HCT116 (cell line): ENCODE data around the gene SP9. TPM values are rescaled to one million over a fixed set of nuclear protein-coding genes. Genes with fewer than 3 reads are reported as not detected.
A peak's percentile ranks its signal among the peaks of the same experiment; 100 is the strongest.

Source experiments
- ATAC-seq: fragments of 200-7000 bp; cut with Tn5 transposase; 2 replicates; pipeline ENCODE4 v1.9.1; 2020; ENCODE audit warnings: mild to moderate bottlenecking, moderate library complexity
- BruUV-seq: library from RNA; stranded (reverse); fragments of 400-500 nt; replicated peaks from 2 replicates; lab custom pipeline; 2021; lab: Mats Ljungman, UMichigan
- CTCF ChIA-PET: fragments of 300-600 bp; sonication (Branson Sonifier 250); formaldehyde crosslinking; loops from one replicate; lab custom pipeline; 2021; ENCODE audit warnings: antibody characterized with exemption; lab: Charles Lee
- POLR2A ChIA-PET: fragments of 300-600, 350-600 bp; sonication (Branson Sonifier 250); formaldehyde crosslinking; loops from one replicate; lab custom pipeline; 2021; ENCODE audit warnings: antibody characterized with exemption; lab: Charles Lee
- RAD21 ChIA-PET, 2 experiments: fragments of 300-600 bp; sonication (Branson Sonifier 250); formaldehyde crosslinking; loops; one replicate each; lab custom pipeline; 2023; ENCODE audit warnings: low total read pairs in 2 of 2; ENCODE audit not compliant: uncharacterized antibody in 2 of 2, unreplicated experiment in 2 of 2, low non-redundant PET in 1 of 2; lab: Charles Lee
- DNase-seq: peaks from one replicate; pipeline ENCODE4 v3.0.0-alpha.2; 2010; ENCODE audit warnings: low read depth, low spot score
- H2AFZ ChIP-seq: fragments of 200-600 bp; shearing (Covaris generic), sonication (generic); 2 replicates; pipeline ENCODE4 v1.6.1; 2017; ENCODE audit warnings: low read depth, mixed run types, mixed read lengths, antibody characterized with exemption, low read length; ENCODE audit not compliant: poor library complexity, severe bottlenecking
- H3K27ac ChIP-seq: 2 replicates; pipeline ENCODE4 v1.5.1; 2012; ENCODE audit warnings: low read depth, low read length
- H3K27me3 ChIP-seq: fragments of 200-600 bp; sonication (generic); 2 replicates; pipeline ENCODE4 v1.6.1; 2016; ENCODE audit warnings: mixed run types, low read length, mixed read lengths; ENCODE audit not compliant: insufficient read depth
- H3K36me3 ChIP-seq, 2 experiments: fragments of 200-500 bp in 1 of 2; fragments of 200-600 bp in 1 of 2; sonication (Bioruptor generic) in 1 of 2; sonication (generic) in 1 of 2; 2 replicates each; pipeline versions ENCODE4 v1.5.1 to v1.6.1; 2014 to 2016; ENCODE audit warnings: low read length in 2 of 2, inconsistent platforms in 1 of 2, mixed read lengths in 1 of 2, mixed run types in 1 of 2; ENCODE audit not compliant: insufficient read depth in 2 of 2, control insufficient read depth in 1 of 2
- H3K4me1 ChIP-seq, 2 experiments: fragments of 200-600 bp in 1 of 2; sonication (generic) in 1 of 2; 2 replicates each; pipeline versions ENCODE4 v1.5.1 to v1.6.1; 2012 to 2017; ENCODE audit warnings: low read length in 2 of 2, inconsistent platforms in 1 of 2, mild to moderate bottlenecking in 1 of 2, mixed read lengths in 1 of 2, mixed run types in 1 of 2, moderate library complexity in 1 of 2; ENCODE audit not compliant: insufficient read depth in 2 of 2, control insufficient read depth in 1 of 2
- H3K4me2 ChIP-seq: fragments of 200-600 bp; sonication (generic); 2 replicates; pipeline ENCODE4 v1.6.1; 2017; ENCODE audit warnings: mixed run types, low read length, mixed read lengths
- H3K4me3 ChIP-seq, 2 experiments: fragments of 200-600 bp in 1 of 2; sonication (generic) in 1 of 2; replicated peaks in 1 of 2; 2 replicates each; pipeline ENCODE4 v1.5.1; 2011 to 2016; ENCODE audit warnings: low read length in 2 of 2, control low read depth in 1 of 2, low read depth in 1 of 2, mild to moderate bottlenecking in 1 of 2, mixed read lengths in 1 of 2, mixed run types in 1 of 2
- H3K79me2 ChIP-seq: fragments of 200-600 bp; sonication (generic); 2 replicates; pipeline ENCODE4 v1.6.1; 2017; ENCODE audit warnings: mild to moderate bottlenecking, mixed run types, low read length, moderate library complexity, mixed read lengths; ENCODE audit not compliant: insufficient read depth
- H3K9ac ChIP-seq: fragments of 200-600 bp; sonication (generic); 2 replicates; pipeline ENCODE4 v1.6.1; 2016; ENCODE audit warnings: low read length, mixed read lengths
- H3K9me2 ChIP-seq: fragments of 200-600 bp; sonication (generic), shearing (Covaris generic); 2 replicates; pipeline ENCODE4 v1.6.1; 2017; ENCODE audit warnings: mixed run types, mild to moderate bottlenecking, moderate library complexity; ENCODE audit not compliant: insufficient read depth
- H3K9me3 ChIP-seq, 2 experiments: fragments of 200-500 bp in 1 of 2; fragments of 200-600 bp in 1 of 2; sonication (Bioruptor generic) in 1 of 2; sonication (generic) in 1 of 2; 2 replicates each; pipeline ENCODE4 v1.6.1; 2014 to 2017; ENCODE audit warnings: low read length in 2 of 2, mixed read lengths in 2 of 2, inconsistent platforms in 1 of 2, low read depth in 1 of 2, mild to moderate bottlenecking in 1 of 2, mixed run types in 1 of 2, moderate library complexity in 1 of 2; ENCODE audit not compliant: control insufficient read depth in 1 of 2, insufficient read depth in 1 of 2
- H4K20me1 ChIP-seq: fragments of 200-600 bp; sonication (generic), shearing (Covaris generic); 2 replicates; pipeline ENCODE4 v1.6.1; 2017; ENCODE audit warnings: mixed run types, mild to moderate bottlenecking, moderate library complexity; ENCODE audit not compliant: insufficient read depth
- CEBPB ChIP-seq: IDR thresholded peaks from 2 replicates; pipeline ENCODE4 v1.6.1; 2012; ENCODE audit warnings: low read depth
- CTCF ChIP-seq, 3 experiments: fragments of 200-600 bp in 1 of 3; sonication (generic) in 1 of 3; IDR thresholded peaks in 2 of 3; conservative IDR thresholded peaks in 1 of 3; 2 replicates each; pipeline ENCODE4 v1.5.1; 2012 to 2017; ENCODE audit warnings: low read depth in 2 of 3, low read length in 2 of 3, antibody characterized with exemption in 1 of 3, borderline replicate concordance in 1 of 3, control low read depth in 1 of 3, mild to moderate bottlenecking in 1 of 3, mixed read lengths in 1 of 3, mixed run types in 1 of 3, moderate library complexity in 1 of 3; ENCODE audit not compliant: insufficient read depth in 1 of 3
- EZH2 ChIP-seq: fragments of 200-600 bp; sonication (generic); IDR thresholded peaks from 2 replicates; pipeline ENCODE4 v1.6.1; 2017; ENCODE audit warnings: antibody characterized with exemption, mixed run types
- FOSL1 ChIP-seq: IDR thresholded peaks from 2 replicates; pipeline ENCODE4 v1.6.1; 2012; ENCODE audit warnings: low read depth
- MAX ChIP-seq: IDR thresholded peaks from 2 replicates; pipeline ENCODE4 v1.6.1; 2012
- POLR2AphosphoS5 ChIP-seq: IDR thresholded peaks from 2 replicates; pipeline ENCODE4 v1.6.1; 2011; ENCODE audit warnings: mild to moderate bottlenecking, low read depth, low read length, moderate library complexity
- TCF7L2 ChIP-seq: IDR thresholded peaks from 2 replicates; pipeline ENCODE4 v1.7.0; 2011; ENCODE audit warnings: borderline replicate concordance, inconsistent platforms; ENCODE audit not compliant: insufficient read depth, insufficient read length; ENCODE audit errors: extremely low read depth
- YY1 ChIP-seq: IDR thresholded peaks from 2 replicates; pipeline ENCODE4 v1.6.1; 2011; ENCODE audit warnings: low read length, low read depth, moderate library complexity, mild to moderate bottlenecking; ENCODE audit not compliant: insufficient replicate concordance; ENCODE audit errors: extremely low read depth
- ZBTB33 ChIP-seq: IDR thresholded peaks from 2 replicates; pipeline ENCODE4 v1.6.1; 2011; ENCODE audit warnings: mild to moderate bottlenecking, low read length, moderate library complexity; ENCODE audit not compliant: insufficient replicate concordance; ENCODE audit errors: extremely low read depth
- ZFX ChIP-seq: fragments of 450-650 bp; IDR thresholded peaks from 2 replicates; pipeline ENCODE4 v1.6.1; 2017
- intact Hi-C: fragments of 100-400 bp; cut with micrococcal nuclease; formaldehyde crosslinking; loops from 2 replicates; pipeline ENCODE4 v1.10.0; 2022
- total RNA-seq: library from RNA; stranded (reverse); gene quantifications from one replicate; pipeline ENCODE4 v1.2.1, GENCODE V29; 2021; ENCODE audit not compliant: unreplicated experiment

Gene SP9
- total RNA-seq, 1 experiment from 2014 or later: 0.69 TPM

GRCh38 chr2:174340400-174341292 lies 5.9 kb downstream of the SP9 start:
- no peaks in the 10 kb centered on the region for H3K79me2 ChIP-seq
- no peaks in the 10 kb centered on the region for H3K27me3 ChIP-seq
- ChIA-PET RAD21 (interaction anchor here (0.6 to 1.2 kb wide), 7 partner anchors 9 to 940 kb away, joined by 3 to 7 read pairs (median 3); no protein-coding TSS in a partner anchor), CTCF (interaction anchor here (0.7 to 1.2 kb wide), 24 partner anchors 9 to 939 kb away, joined by 3 to 33 read pairs (median 4); no protein-coding TSS in a partner anchor), POLR2A (interaction anchor here (0.9 kb wide), 1 partner anchor 891 kb away, joined by 3 read pairs; no protein-coding TSS in a partner anchor)
- no peak overlapping the region for H3K4me3 ChIP-seq
- H3K4me1 ChIP-seq: peaks cover 0 to 30% of the 10 kb centered on the region in 2 experiments; a peak in 2 of 4 replicates
- DNase-seq (no peak), ATAC-seq (no peak)
- H3K36me3 ChIP-seq: no peaks in the 10 kb centered on the region
- no peaks in the 10 kb centered on the region for H3K9me2 ChIP-seq
- no TSS peak for BruUV-seq
- no peak overlapping the region; the same call in 1 of the 2 replicates for H3K27ac ChIP-seq
- no peak overlapping the region for H3K9ac ChIP-seq
- intact Hi-C loops: loop anchor here (1.0 to 5.0 kb wide), 4 partner anchors 263 to 938 kb away; no protein-coding TSS in a partner anchor
- no peak overlapping the region for H3K4me2 ChIP-seq
- H4K20me1 ChIP-seq: no peaks in the 10 kb centered on the region
- TF ChIP-seq FOSL1: no peak
- 0 out of 2 replicates have a peak, but pooled peaks have one; percentile 11 for TF ChIP-seq ZFX
- H2AFZ ChIP-seq: peak overlapping the region; percentile 19
- H3K9me3 ChIP-seq: no peaks in the 10 kb centered on the region

GRCh38 chr2:174341293-174341994 lies 6.7 kb downstream of the SP9 start:
- peak; percentile 58 for DNase-seq
- ChIA-PET RAD21 (interaction anchor here (0.6 to 1.2 kb wide), 9 partner anchors 10 to 940 kb away, joined by 3 to 7 read pairs (median 3); partner anchors contain the start of gene OLA1 (in 1 of the 2)), POLR2A (interaction anchor here (0.8 to 0.9 kb wide), 2 partner anchors 892 to 941 kb away, joined by 3 read pairs; no protein-coding TSS in a partner anchor), CTCF (interaction anchor here (0.6 to 1.2 kb wide), 28 partner anchors 9 to 1535 kb away, joined by 3 to 33 read pairs (median 4); no protein-coding TSS in a partner anchor)
- peaks cover 0 to 27% of the 10 kb centered on the region in 2 experiments; a peak in 2 of 4 replicates for H3K4me1 ChIP-seq
- no peaks in the 10 kb centered on the region for H3K9me2 ChIP-seq
- no peak overlapping the region for H3K27ac ChIP-seq
- H3K4me3 ChIP-seq: no peak overlapping the region
- H3K79me2 ChIP-seq: no peaks in the 10 kb centered on the region
- H3K36me3 ChIP-seq: no peaks in the 10 kb centered on the region
- no peaks in the 10 kb centered on the region for H3K27me3 ChIP-seq
- H3K4me2 ChIP-seq: peak overlapping the region; percentile 57
- BruUV-seq: no TSS peak
- H3K9ac ChIP-seq: no peak overlapping the region
- intact Hi-C loops: loop anchor here (1.0 to 5.0 kb wide), 4 partner anchors 264 to 939 kb away; no protein-coding TSS in a partner anchor
- H2AFZ ChIP-seq: peak overlapping the region; percentile 56
- H4K20me1 ChIP-seq: no peaks in the 10 kb centered on the region
- H3K9me3 ChIP-seq: no peaks in the 10 kb centered on the region
- peak; percentile 54 for ATAC-seq
- TF ChIP-seq CTCF (IDR thresholded peaks at IDR 0.05 in 2 of 3, conservative IDR thresholded peaks at IDR 0.05 in 1 of 3; ENCODE audit: borderline replicate concordance in 1 of 3, insufficient read depth in 1 of 3, low read depth in 2 of 3, low read length in 2 of 3) (peak; percentile 92 to 99 (median 97)), EZH2 (no peak), CEBPB (no peak), TCF7L2 (no peak), YY1 (no peak), POLR2AphosphoS5 (no peak), MAX (peak; percentile 89), ZBTB33 (no peak)
